Vagina (tissue), 2 donors: Measurements from ENCODE around the gene C3orf38.

Source experiments
- POLR2AphosphoS5 ChIP-seq, 2 donors: sonication (generic); formaldehyde crosslinking; IDR thresholded peaks; one replicate each; pipeline ENCODE4 v1.9.0; 2017; ENCODE audit warnings: antibody characterized with exemption in 2 of 2, mild to moderate bottlenecking in 2 of 2, low read depth in 1 of 2; ENCODE audit not compliant: insufficient read depth in 1 of 2
- TF ChIP-seq, protein P1 (sequence below), 3 experiments: fragments of 450-650 bp in 2 of 3; fragments of 200-600 bp in 1 of 3; sonication (generic) in 1 of 3; IDR thresholded peaks; one replicate each; pipeline ENCODE4 v1.5.1; 2017 to 2019; ENCODE audit warnings: antibody characterized with exemption in 3 of 3, mild to moderate bottlenecking in 2 of 3, moderate library complexity in 2 of 3

- TF ChIP-seq, protein P1, sequence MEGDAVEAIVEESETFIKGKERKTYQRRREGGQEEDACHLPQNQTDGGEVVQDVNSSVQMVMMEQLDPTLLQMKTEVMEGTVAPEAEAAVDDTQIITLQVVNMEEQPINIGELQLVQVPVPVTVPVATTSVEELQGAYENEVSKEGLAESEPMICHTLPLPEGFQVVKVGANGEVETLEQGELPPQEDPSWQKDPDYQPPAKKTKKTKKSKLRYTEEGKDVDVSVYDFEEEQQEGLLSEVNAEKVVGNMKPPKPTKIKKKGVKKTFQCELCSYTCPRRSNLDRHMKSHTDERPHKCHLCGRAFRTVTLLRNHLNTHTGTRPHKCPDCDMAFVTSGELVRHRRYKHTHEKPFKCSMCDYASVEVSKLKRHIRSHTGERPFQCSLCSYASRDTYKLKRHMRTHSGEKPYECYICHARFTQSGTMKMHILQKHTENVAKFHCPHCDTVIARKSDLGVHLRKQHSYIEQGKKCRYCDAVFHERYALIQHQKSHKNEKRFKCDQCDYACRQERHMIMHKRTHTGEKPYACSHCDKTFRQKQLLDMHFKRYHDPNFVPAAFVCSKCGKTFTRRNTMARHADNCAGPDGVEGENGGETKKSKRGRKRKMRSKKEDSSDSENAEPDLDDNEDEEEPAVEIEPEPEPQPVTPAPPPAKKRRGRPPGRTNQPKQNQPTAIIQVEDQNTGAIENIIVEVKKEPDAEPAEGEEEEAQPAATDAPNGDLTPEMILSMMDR (IDR thresholded peaks at IDR 0.05) = no peak
- TF ChIP-seq POLR2AphosphoS5 (IDR thresholded peaks at IDR 0.05; ENCODE audit: insufficient read depth in 1 of 2, low read depth in 1 of 2) = no peak
Measured at GRCh38 chr3:88149101-88149508, 654 bp upstream of the C3orf38 start.
